GM20000 (cell line): ENCODE measurements around the gene CHIC2.

Source experiments
- DNase-seq: peaks from one replicate; pipeline ENCODE4 v3.0.0; 2012; ENCODE audit warnings: low spot score
- TF ChIP-seq, protein P1 (sequence below): IDR thresholded peaks from 2 replicates; pipeline ENCODE4 v1.5.1; 2012; ENCODE audit warnings: mild to moderate bottlenecking, control low read depth; ENCODE audit errors: extremely low read depth, missing control alignments

The CHIC2 gene

DNA sequence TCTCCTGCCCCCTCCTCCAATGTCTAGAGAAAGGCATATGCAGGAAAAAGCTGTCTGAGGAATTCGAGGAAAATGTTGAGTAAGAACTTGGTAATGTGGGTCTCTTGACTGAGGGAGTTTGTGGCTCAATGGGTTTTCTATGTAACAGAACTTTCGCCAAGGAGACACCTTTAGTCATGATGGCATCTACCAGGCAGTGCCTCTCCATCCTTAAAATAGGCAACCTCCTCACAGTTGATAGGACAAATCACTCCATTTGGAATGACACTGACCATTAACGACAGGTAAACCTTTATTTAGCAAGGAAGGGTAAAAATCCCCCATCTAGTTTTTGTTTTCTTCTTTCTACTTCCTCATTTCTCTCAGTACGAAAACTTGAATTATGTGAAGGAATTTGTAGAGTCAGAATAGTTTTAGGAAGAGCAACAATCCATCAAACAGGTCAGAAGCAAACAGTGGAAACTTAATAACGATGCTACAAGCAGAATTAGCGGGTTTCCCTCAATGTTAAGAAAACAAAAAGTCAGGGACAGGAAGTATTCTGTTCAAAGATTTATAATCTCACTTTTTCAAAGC lies 38.2 kb upstream of the CHIC2 start:
- TF ChIP-seq, protein P1, sequence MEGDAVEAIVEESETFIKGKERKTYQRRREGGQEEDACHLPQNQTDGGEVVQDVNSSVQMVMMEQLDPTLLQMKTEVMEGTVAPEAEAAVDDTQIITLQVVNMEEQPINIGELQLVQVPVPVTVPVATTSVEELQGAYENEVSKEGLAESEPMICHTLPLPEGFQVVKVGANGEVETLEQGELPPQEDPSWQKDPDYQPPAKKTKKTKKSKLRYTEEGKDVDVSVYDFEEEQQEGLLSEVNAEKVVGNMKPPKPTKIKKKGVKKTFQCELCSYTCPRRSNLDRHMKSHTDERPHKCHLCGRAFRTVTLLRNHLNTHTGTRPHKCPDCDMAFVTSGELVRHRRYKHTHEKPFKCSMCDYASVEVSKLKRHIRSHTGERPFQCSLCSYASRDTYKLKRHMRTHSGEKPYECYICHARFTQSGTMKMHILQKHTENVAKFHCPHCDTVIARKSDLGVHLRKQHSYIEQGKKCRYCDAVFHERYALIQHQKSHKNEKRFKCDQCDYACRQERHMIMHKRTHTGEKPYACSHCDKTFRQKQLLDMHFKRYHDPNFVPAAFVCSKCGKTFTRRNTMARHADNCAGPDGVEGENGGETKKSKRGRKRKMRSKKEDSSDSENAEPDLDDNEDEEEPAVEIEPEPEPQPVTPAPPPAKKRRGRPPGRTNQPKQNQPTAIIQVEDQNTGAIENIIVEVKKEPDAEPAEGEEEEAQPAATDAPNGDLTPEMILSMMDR, result no peak

DNA sequence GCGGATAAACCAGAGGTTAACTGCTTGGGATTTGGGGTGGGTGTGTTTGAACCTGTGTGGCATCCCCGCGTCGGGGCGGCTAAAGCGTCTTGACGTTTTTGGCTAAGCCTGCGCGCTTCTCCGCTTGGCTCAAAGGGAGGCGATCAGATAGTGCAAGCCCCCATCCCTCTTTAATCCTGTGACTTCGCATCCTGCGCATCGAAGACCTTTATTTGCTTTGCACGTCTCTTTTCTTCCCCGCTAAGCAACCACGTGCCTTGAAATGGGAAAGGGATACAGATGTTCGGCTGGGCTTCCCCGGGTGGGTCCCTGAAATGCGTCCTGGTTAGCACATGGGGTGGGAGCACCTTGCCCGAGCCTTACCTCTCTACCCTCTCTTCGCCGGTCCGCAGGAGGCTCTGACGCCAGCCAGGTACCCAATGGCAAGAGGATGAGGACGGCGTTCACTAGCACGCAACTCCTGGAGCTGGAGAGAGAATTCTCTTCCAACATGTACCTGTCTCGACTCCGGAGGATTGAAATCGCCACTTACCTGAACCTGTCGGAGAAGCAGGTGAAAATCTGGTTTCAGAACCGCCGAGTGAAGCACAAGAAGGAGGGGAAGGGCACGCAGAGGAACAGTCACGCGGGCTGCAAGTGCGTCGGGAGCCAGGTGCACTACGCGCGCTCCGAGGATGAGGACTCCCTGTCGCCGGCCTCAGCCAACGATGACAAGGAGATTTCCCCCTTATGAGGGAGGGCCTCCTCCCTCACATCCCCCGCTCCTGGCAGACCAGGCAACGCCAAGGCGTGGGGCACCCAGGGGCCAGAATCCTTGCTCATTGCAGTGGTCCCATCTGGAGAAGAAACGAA lies 37.0 kb upstream of the CHIC2 start:
- TF ChIP-seq, protein P1, result no peak
- no peak for DNase-seq

More for the DNA sequence above, 38.2 kb upstream of the CHIC2 start:
- no peak for DNase-seq

DNA sequence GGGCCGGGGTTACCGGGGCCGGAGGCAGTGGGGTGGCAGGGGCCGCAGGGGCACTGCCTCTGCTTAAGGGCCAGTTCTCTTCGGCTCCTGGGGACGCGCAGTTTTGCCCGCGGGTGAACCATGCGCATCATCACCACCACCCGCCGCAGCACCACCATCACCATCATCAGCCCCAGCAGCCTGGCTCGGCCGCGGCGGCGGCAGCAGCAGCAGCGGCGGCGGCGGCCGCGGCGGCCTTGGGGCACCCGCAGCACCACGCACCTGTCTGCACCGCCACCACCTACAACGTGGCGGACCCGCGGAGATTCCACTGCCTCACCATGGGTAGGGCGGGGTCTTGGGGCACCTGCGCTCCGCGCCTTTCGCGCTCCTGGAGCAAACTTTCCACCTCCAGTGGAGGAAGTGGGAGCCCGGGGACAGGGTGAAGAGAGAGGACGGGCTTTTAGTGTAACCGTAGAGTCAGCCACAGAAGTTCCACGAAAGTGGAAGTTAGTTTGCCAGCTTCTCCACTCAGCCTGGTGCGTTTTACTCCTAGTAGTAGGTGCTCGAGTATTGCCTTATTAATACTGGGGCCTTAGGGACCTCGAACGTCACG lies 36.3 kb upstream of the CHIC2 start:
- TF ChIP-seq, protein P1, result no peak
- DNase-seq, result no peak

DNA sequence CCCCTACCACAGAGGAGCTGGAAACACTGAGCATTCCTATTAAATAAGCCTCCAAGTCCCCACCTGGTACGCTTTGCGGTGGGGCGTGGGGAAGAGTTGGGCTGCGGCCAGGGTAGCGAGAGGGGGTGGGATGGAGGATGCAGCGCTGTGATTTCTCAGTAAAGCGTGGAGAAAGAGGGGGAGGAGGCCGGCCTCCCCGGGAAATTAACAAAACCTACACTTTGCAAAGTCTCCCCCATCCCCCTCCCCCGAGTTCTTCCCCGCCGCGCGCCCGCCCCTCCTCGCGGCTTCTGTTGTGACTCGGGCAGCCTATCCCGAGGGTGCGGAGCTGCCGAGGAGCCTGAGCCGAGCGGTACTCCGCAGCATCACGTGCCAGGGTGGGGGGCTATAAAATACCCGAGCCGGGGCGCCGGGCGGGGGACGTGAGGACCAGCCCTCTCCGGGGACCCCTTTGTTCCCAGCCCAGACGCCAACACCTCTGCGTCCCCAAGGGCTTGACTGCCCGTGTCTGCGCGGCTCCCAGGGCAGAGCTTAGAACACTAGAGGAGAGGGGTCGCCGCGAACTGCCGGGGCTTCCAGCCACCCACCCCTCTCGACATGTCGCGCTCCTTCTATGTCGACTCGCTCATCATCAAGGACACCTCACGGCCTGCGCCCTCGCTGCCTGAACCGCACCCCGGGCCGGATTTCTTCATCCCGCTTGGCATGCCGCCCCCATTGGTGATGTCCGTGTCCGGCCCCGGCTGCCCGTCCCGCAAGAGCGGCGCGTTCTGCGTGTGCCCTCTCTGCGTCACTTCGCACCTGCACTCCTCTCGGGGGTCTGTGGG lies 35.6 kb upstream of the CHIC2 start, which contains the start of gene GSX2:
TSS of gene GSX2 (plus strand) at position 416 of the 827 bp plus-strand sequence. CDS start at position 598, 182 bp downstream.
- DNase-seq, result no peak
- TF ChIP-seq, protein P1, result no peak

DNA sequence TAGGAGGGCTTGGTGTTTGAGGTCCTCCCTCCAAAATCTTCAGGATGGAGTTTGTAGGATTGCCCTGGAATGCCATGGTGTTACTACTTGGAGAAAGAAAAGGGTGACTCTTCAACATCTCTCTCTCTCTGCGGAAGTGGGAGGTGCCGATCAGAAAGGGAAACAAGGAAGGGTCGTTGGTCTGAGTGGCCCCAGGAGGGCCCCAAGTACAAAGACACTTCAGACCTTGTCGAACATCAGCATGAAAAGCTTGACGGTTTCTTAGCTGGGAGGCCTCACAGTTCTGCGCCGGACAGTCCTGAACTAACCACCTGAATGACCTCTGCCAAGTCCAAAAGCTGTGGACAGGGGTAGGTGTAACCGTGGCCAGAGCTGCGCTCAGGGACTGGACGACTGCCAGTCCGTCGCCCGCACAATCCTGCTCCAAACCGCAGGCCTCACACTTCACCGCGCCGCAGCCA lies 34.9 kb upstream of the CHIC2 start:
- DNase-seq, result no peak
- TF ChIP-seq, protein P1, result no peak

DNA sequence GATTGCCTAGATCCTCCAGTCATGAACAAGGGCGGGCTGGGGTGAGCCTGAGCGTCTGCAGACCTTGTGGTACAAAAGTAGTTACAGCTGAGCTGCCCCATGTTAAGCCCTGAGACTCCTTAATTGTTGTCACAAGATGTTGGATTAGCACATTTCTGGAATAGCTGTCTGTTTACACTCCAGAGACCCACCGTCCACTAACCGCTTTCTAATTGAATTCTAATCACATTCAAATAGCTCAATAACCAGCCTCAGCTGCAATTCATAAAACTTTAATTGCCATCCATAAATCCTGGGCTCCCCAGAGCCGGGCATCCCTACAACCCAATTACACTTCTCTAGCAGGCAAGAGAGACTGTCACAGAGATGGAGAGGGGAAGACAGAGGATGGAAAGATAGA lies 34.0 kb upstream of the CHIC2 start:
- no peak for DNase-seq
- TF ChIP-seq, protein P1, result no peak
